Natural killer cell (primary cell): Measurements from ENCODE around the gene ZNF776. TPM values are rescaled to one million over a fixed set of nuclear protein-coding genes. Genes with fewer than 3 reads are reported as not detected.
A peak's percentile ranks its signal among the peaks of the same experiment; 100 is the strongest.

Experiments
- ATAC-seq, 3 donors: fragments of 150-1000 bp in 2 of 3; fragments of 200-7000 bp in 1 of 3; cut with Tn5 transposase; 1 replicate in 1 of 3; 2 replicates in 2 of 3; pipeline ENCODE4 v1.10.0; 2021; ENCODE audit warnings: mild to moderate bottlenecking in 2 of 3, moderate library complexity in 2 of 3
- DNase-seq, 2 donors: peaks; one replicate each; pipeline versions ENCODE4 v3.0.0 to v3.0.0-alpha.2; 2013 to 2021; ENCODE audit warnings: mixed read lengths in 1 of 2
- H3K27ac ChIP-seq: one replicate; pipeline ENCODE4 v1.5.1; 2013; ENCODE audit warnings: mild to moderate bottlenecking, low read length
- H3K27me3 ChIP-seq: one replicate; pipeline ENCODE4 v1.6.1; 2013; ENCODE audit warnings: low read length; ENCODE audit not compliant: control insufficient read depth, insufficient read depth
- H3K36me3 ChIP-seq: one replicate; pipeline ENCODE4 v1.6.1; 2013; ENCODE audit warnings: low read length; ENCODE audit not compliant: control insufficient read depth, insufficient read depth
- H3K4me1 ChIP-seq: one replicate; pipeline ENCODE4 v1.6.1; 2013; ENCODE audit warnings: low read length; ENCODE audit not compliant: control insufficient read depth, insufficient read depth
- H3K4me3 ChIP-seq: one replicate; pipeline ENCODE4 v1.5.1; 2013; ENCODE audit warnings: low read length
- H3K9me3 ChIP-seq: one replicate; pipeline ENCODE4 v1.6.1; 2013; ENCODE audit warnings: low read length; ENCODE audit not compliant: control insufficient read depth, insufficient read depth
- H3K27ac Mint-ChIP-seq, 2 donors: one replicate each; pipeline ENCODE4 v1.8.0; 2022; ENCODE audit warnings: mild to moderate bottlenecking in 2 of 2, mixed read lengths in 2 of 2, moderate library complexity in 1 of 2
- H3K27me3 Mint-ChIP-seq, 2 donors: one replicate each; pipeline ENCODE4 v1.8.0; 2022; ENCODE audit warnings: low read depth in 2 of 2, mixed read lengths in 2 of 2
- H3K36me3 Mint-ChIP-seq: one replicate; pipeline ENCODE4 v1.8.0; 2022; ENCODE audit warnings: mixed read lengths
- H3K4me1 Mint-ChIP-seq, 2 donors: one replicate each; pipeline ENCODE4 v1.8.0; 2022; ENCODE audit warnings: mixed read lengths in 2 of 2
- H3K4me3 Mint-ChIP-seq: one replicate; pipeline ENCODE4 v1.8.0; 2022; ENCODE audit warnings: mild to moderate bottlenecking, moderate library complexity, mixed read lengths
- H3K9me3 Mint-ChIP-seq, 2 donors: one replicate each; pipeline ENCODE4 v1.8.0; 2022; ENCODE audit warnings: mixed read lengths in 2 of 2
- CTCF ChIP-seq: fragments of 200-600 bp; IDR thresholded peaks from one replicate; pipeline ENCODE4 v1.8.0; 2022; ENCODE audit warnings: antibody characterized with exemption
- WGBS: methylation state at CpG from one replicate; pipeline ENCODE4 v1.1.7; 2013; ENCODE audit warnings: missing lambda C conversion rate; ENCODE audit not compliant: insufficient coverage; 5-methylcytosine and 5-hydroxymethylcytosine counted together
- intact Hi-C: fragments of 100-400 bp; cut with micrococcal nuclease; formaldehyde crosslinking; loops from one replicate; pipeline ENCODE4 v1.14.2; 2022
- total RNA-seq, 4 donors: library from RNA; stranded (reverse); fragments of 120-200 nt in 1 of 4; gene quantifications; one replicate each; pipeline versions ENCODE4 v1.2.3 to v1.2.4, GENCODE V29; 2013 to 2022

Gene ZNF776
- total RNA-seq, 3 donors from 2014 or later (not counting 1 experiment from before 2014, with no cell fraction given) = 10.5 to 19.2 (median 18.7) TPM

GRCh38 chr19:57779220-57779845 lies 32.7 kb downstream of the ZNF776 start:
- Mint-ChIP-seq H3K27me3 (no peaks in the 10 kb centered on the region), H3K4me1 (peaks cover 9 to 14% of the 10 kb centered on the region in 2 donors), H3K9me3 (peaks cover 14 to 18% of the 10 kb centered on the region in 2 donors), H3K4me3 (no peak overlapping the region), H3K36me3 (peaks cover 55% of the 10 kb centered on the region), H3K27ac (no peak overlapping the region)
- Histone ChIP-seq H3K27ac (no peak overlapping the region), H3K4me3 (no peak overlapping the region), H3K4me1 (no peaks in the 10 kb centered on the region), H3K9me3 (peaks cover 58% of the 10 kb centered on the region), H3K27me3 (no peaks in the 10 kb centered on the region), H3K36me3 (peaks cover 52% of the 10 kb centered on the region)
- ATAC-seq = no peak
- DNase-seq = no peak
- intact Hi-C loops = no loop called here
- TF ChIP-seq CTCF = no peak
- 97% methylated on average over 9 of the region's 10 CpGs for WGBS

- H3K4me3 ChIP-seq = no peak overlapping the region
- no peaks in the 10 kb centered on the region for H3K27me3 ChIP-seq
- ATAC-seq = no peak
- H3K9me3 ChIP-seq = peaks cover 49% of the 10 kb centered on the region
- WGBS = 96% methylated on average over 38 of the region's 38 CpGs
- DNase-seq = no peak
- no peak overlapping the region for H3K27ac Mint-ChIP-seq
- H3K36me3 ChIP-seq = peaks cover 2% of the 10 kb centered on the region
- H3K4me1 Mint-ChIP-seq = peaks cover 0 to 24% of the 10 kb centered on the region in 2 donors
- H3K9me3 Mint-ChIP-seq = peaks cover 7 to 8% of the 10 kb centered on the region in 2 donors
- H3K4me3 Mint-ChIP-seq = no peak overlapping the region
- intact Hi-C loops = no loop called here
- no peaks in the 10 kb centered on the region for H3K4me1 ChIP-seq
- peaks cover 8% of the 10 kb centered on the region for H3K36me3 Mint-ChIP-seq
- no peak for TF ChIP-seq CTCF
- H3K27ac ChIP-seq = no peak overlapping the region
- no peaks in the 10 kb centered on the region for H3K27me3 Mint-ChIP-seq
These were observed 39.7 kb downstream of the ZNF776 start for GRCh38 chr19:57786286-57786685.

- no peak for ATAC-seq
- H3K27me3 ChIP-seq = no peaks in the 10 kb centered on the region
- peaks cover 0 to 24% of the 10 kb centered on the region in 2 donors for H3K4me1 Mint-ChIP-seq
- TF ChIP-seq CTCF = no peak
- H3K27ac Mint-ChIP-seq = no peak overlapping the region
- peaks cover 7 to 8% of the 10 kb centered on the region in 2 donors for H3K9me3 Mint-ChIP-seq
- intact Hi-C loops = no loop called here
- H3K27me3 Mint-ChIP-seq = no peaks in the 10 kb centered on the region
- WGBS = 84% methylated on average over 5 of the region's 5 CpGs
- no peak overlapping the region for H3K27ac ChIP-seq
- H3K36me3 ChIP-seq = peaks cover 2% of the 10 kb centered on the region
- H3K36me3 Mint-ChIP-seq = peaks cover 6% of the 10 kb centered on the region
- no peak overlapping the region for H3K4me3 ChIP-seq
- no peak overlapping the region for H3K4me3 Mint-ChIP-seq
- H3K9me3 ChIP-seq = peaks cover 49% of the 10 kb centered on the region
- no peaks in the 10 kb centered on the region for H3K4me1 ChIP-seq
- DNase-seq = no peak
These were observed 40.3 kb downstream of the ZNF776 start for GRCh38 chr19:57786906-57787305.

- H3K4me1 ChIP-seq = no peaks in the 10 kb centered on the region
- peaks cover 0 to 24% of the 10 kb centered on the region in 2 donors for H3K4me1 Mint-ChIP-seq
- no peak for TF ChIP-seq CTCF
- H3K4me3 Mint-ChIP-seq = no peak overlapping the region
- peaks cover 7 to 8% of the 10 kb centered on the region in 2 donors for H3K9me3 Mint-ChIP-seq
- H3K27me3 ChIP-seq = no peaks in the 10 kb centered on the region
- intact Hi-C loops = no loop called here
- H3K36me3 ChIP-seq = peaks cover 2% of the 10 kb centered on the region
- no peak overlapping the region for H3K4me3 ChIP-seq
- H3K36me3 Mint-ChIP-seq = peaks cover 6% of the 10 kb centered on the region
- no peak for ATAC-seq
- peak overlapping the region in 1 of 2 donors; percentile 2 for H3K27ac Mint-ChIP-seq
- DNase-seq = no peak
- no peak overlapping the region for H3K27ac ChIP-seq
- no peaks in the 10 kb centered on the region for H3K27me3 Mint-ChIP-seq
- H3K9me3 ChIP-seq = peaks cover 49% of the 10 kb centered on the region
These were observed 41.6 kb downstream of the ZNF776 start for GRCh38 chr19:57788114-57788692.
